Ishikawa (cell line): Measurements from ENCODE around the gene NHLRC1.

Experiments
- CEBPB ChIP-seq: IDR thresholded peaks from 2 replicates; pipeline ENCODE4 v1.6.1; 2012
- CREB1 ChIP-seq: IDR thresholded peaks from 2 replicates; pipeline ENCODE4 v1.6.1; 2012; ENCODE audit warnings: low read depth
- EGR1 ChIP-seq: IDR thresholded peaks from 2 replicates; pipeline ENCODE4 v1.6.1; 2012
- EP300 ChIP-seq: IDR thresholded peaks from 2 replicates; pipeline ENCODE4 v1.6.1; 2012; ENCODE audit warnings: borderline replicate concordance
- FOXM1 ChIP-seq: IDR thresholded peaks from 2 replicates; pipeline ENCODE4 v1.6.1; 2012; ENCODE audit warnings: low read depth, borderline replicate concordance
- NFIC ChIP-seq: IDR thresholded peaks from 2 replicates; pipeline ENCODE4 v1.6.1; 2012
- RAD21 ChIP-seq: IDR thresholded peaks from 2 replicates; pipeline ENCODE4 v1.6.1; 2012; ENCODE audit warnings: low read depth
- REST ChIP-seq: IDR thresholded peaks from 2 replicates; pipeline ENCODE4 v1.6.1; 2012; ENCODE audit warnings: low read depth, mild to moderate bottlenecking
- TAF1 ChIP-seq: IDR thresholded peaks from 2 replicates; pipeline ENCODE4 v1.6.1; 2012; ENCODE audit warnings: low read depth, mild to moderate bottlenecking
- TCF12 ChIP-seq: IDR thresholded peaks from 2 replicates; pipeline ENCODE4 v1.6.1; 2012; ENCODE audit warnings: low read depth
- TEAD4 ChIP-seq: IDR thresholded peaks from 2 replicates; pipeline ENCODE4 v1.6.1; 2012
- USF1 ChIP-seq: IDR thresholded peaks from 2 replicates; pipeline ENCODE4 v1.6.1; 2012
- YY1 ChIP-seq: IDR thresholded peaks from 2 replicates; pipeline ENCODE4 v1.6.1; 2012; ENCODE audit warnings: low read depth
- ZBTB7A ChIP-seq: IDR thresholded peaks from 2 replicates; pipeline ENCODE4 v1.6.1; 2012; ENCODE audit warnings: low read depth
- TF ChIP-seq, protein P1 (sequence below): IDR thresholded peaks from 2 replicates; pipeline ENCODE4 v1.6.1; 2012

NHLRC1 gene

DNA sequence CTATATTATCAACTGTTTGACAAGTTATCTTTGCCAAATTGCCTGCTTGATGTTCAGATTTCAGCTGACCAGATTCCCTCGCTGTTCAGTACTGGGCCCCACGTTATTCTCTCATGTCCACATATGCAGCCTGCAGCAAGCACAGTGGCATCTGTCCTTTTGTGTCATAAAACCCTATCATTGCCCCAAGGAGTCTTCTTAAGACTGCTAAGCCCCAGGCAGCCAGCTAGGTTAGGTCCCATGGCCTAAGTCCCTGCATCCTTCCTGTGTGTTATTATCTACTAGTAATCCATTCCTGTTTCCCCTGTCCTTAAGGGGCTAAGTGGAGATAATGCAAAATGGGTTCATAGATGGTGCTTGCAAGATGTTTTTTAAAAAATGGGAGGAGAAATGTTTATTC lies 39.9 kb upstream of the NHLRC1 start:
- TF ChIP-seq CEBPB: no peak
- no peak for TF ChIP-seq ZBTB7A
- TF ChIP-seq RAD21: no peak
- TF ChIP-seq YY1: no peak
- no peak for TF ChIP-seq FOXM1
- no peak for TF ChIP-seq CREB1
- no peak for TF ChIP-seq EGR1
- no peak for TF ChIP-seq TCF12
- TF ChIP-seq USF1: no peak
- TF ChIP-seq TEAD4: no peak
- TF ChIP-seq REST: no peak
- TF ChIP-seq, protein P1, sequence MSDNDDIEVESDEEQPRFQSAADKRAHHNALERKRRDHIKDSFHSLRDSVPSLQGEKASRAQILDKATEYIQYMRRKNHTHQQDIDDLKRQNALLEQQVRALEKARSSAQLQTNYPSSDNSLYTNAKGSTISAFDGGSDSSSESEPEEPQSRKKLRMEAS: no peak
- no peak for TF ChIP-seq TAF1
- TF ChIP-seq EP300: no peak
- no peak for TF ChIP-seq NFIC

- TF ChIP-seq YY1 (no peak), TAF1 (no peak), TEAD4 (no peak), EP300 (no peak), REST (no peak), ZBTB7A (no peak), RAD21 (no peak), USF1 (no peak)
These were observed 39.0 kb upstream of the NHLRC1 start for GRCh38 chr6:18161431-18161830.

GRCh38 chr6:18160911-18161310 lies 38.4 kb upstream of the NHLRC1 start:
- TF ChIP-seq EP300: no peak
- no peak for TF ChIP-seq EGR1
- TF ChIP-seq TAF1: no peak
- no peak for TF ChIP-seq NFIC
- TF ChIP-seq RAD21: no peak
- no peak for TF ChIP-seq CEBPB
- TF ChIP-seq USF1: no peak
- TF ChIP-seq YY1: no peak
- no peak for TF ChIP-seq FOXM1
- TF ChIP-seq, protein P1: no peak
- TF ChIP-seq ZBTB7A: no peak
- no peak for TF ChIP-seq TCF12
- TF ChIP-seq REST: no peak

GRCh38 chr6:18155864-18156421 lies 33.5 kb upstream of the NHLRC1 start:
- TF ChIP-seq NFIC (0 out of 2 replicates have a peak, but pooled peaks have one; percentile 51), RAD21 (peak; percentile 38; the same call in 1 of the 2 replicates), EGR1 (no peak), TAF1 (0 out of 2 replicates have a peak, but pooled peaks have one; percentile 13), ZBTB7A (peak; percentile 0; the same call in 1 of the 2 replicates), CEBPB (no peak), FOXM1 (no peak), REST (no peak), TEAD4 (no peak), TCF12 (0 out of 2 replicates have a peak, but pooled peaks have one; percentile 45), USF1 (no peak), YY1 (no peak), EP300 (no peak), CREB1 (no peak)
- TF ChIP-seq, protein P1: peak; percentile 68
